Activated CD8-positive, alpha-beta memory T cell treated with anti-CD3 and anti-CD28 coated beads for 4 hours (primary cell): ENCODE measurements around the gene TGFBI.
"Not testable (repeated sequence)": the region's sequence is repeated elsewhere in the genome, so short reads cannot be mapped to it uniquely, and the experiment has no call there.

Experiments
- DNase-seq, 2 donors: peaks; one replicate each; pipeline ENCODE4 v3.0.0-alpha.2; 2020; ENCODE audit warnings: low read depth in 2 of 2

Gene TGFBI

GRCh38 chr5:136045026-136045425 lies 16.2 kb downstream of the TGFBI start:
- DNase-seq = not testable (repeated sequence)

GRCh38 chr5:136046246-136046645 lies 17.5 kb downstream of the TGFBI start:
- no peak for DNase-seq

GRCh38 chr5:136047858-136048257 lies 19.1 kb downstream of the TGFBI start:
- no peak for DNase-seq

- DNase-seq = no peak
Observed at GRCh38 chr5:136048966-136049365, 20.2 kb downstream of the TGFBI start.

- DNase-seq = no peak
Observed at GRCh38 chr5:136051486-136052220, 22.9 kb downstream of the TGFBI start.

GRCh38 chr5:136052692-136053335 lies 24.0 kb downstream of the TGFBI start:
- DNase-seq = no peak

GRCh38 chr5:136053336-136054141 lies 24.8 kb downstream of the TGFBI start:
- no peak for DNase-seq

- no peak for DNase-seq
Observed at GRCh38 chr5:136054142-136055019, 25.6 kb downstream of the TGFBI start.

- no peak for DNase-seq
Observed at GRCh38 chr5:136055612-136056309, 27.0 kb downstream of the TGFBI start.

GRCh38 chr5:136056336-136056735 lies 27.5 kb downstream of the TGFBI start:
- DNase-seq = no peak

GRCh38 chr5:136056771-136057335 lies 28.1 kb downstream of the TGFBI start:
- no peak for DNase-seq

GRCh38 chr5:136057401-136058038 lies 28.7 kb downstream of the TGFBI start:
- no peak for DNase-seq

GRCh38 chr5:136058039-136058971 lies 29.5 kb downstream of the TGFBI start:
- no peak for DNase-seq

GRCh38 chr5:136058972-136059354 lies 30.2 kb downstream of the TGFBI start:
- DNase-seq = no peak

- no peak for DNase-seq
Observed at GRCh38 chr5:136060963-136061362, 32.2 kb downstream of the TGFBI start.

- no peak for DNase-seq
Observed at GRCh38 chr5:136061630-136062365, 33.0 kb downstream of the TGFBI start.

- DNase-seq = no peak
Observed at GRCh38 chr5:136062366-136063274, 33.8 kb downstream of the TGFBI start.
